Smooth muscle cell of the brain vasculature (primary cell): ENCODE data around the gene ANKDD1B.
"Not testable (repeated sequence)": the region's sequence is repeated elsewhere in the genome, so short reads cannot be mapped to it uniquely, and the experiment has no call there.

ENCODE experiments used
- DNase-seq: peaks from one replicate; pipeline ENCODE4 v3.0.0-alpha.2; 2012; ENCODE audit warnings: low read depth, low spot score

ANKDD1B gene

DNA sequence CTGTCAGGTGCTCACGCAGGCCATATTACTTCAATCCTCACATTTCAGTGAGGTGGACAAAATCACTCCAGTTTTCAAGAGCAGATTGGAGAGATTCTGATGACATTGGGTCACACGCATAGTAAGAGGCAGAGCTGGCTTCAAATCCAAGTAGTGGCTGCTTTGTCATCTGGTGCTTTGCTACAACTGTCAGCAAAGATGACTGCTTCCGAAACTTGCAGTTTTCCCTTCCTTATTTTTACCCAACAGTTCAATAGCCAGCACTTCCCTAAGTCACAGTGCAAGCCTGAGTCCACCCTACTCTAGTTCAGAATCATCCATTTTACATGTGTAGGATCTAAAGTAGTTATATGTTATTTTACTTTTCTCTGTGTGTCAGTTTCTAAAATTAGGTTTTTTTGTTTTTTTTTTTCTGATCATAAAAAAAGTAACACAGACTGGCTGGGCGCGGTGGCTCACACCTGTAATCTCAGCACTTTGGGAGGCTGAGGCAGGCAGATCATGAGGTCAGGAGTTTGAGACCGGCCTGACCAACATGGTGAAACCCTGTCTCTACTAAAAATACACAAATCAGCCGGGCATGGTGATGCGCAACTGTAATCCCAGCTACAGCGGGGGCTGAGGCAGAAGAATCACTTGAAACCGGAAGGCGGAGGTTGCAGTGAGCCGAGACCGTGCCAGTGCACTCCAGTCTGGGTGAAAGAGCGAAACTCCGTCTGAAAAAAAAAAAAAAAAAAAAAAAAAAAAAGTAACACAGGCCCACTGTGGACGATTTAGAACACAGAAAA lies 49.6 kb downstream of the ANKDD1B start:
- no peak for DNase-seq

DNA sequence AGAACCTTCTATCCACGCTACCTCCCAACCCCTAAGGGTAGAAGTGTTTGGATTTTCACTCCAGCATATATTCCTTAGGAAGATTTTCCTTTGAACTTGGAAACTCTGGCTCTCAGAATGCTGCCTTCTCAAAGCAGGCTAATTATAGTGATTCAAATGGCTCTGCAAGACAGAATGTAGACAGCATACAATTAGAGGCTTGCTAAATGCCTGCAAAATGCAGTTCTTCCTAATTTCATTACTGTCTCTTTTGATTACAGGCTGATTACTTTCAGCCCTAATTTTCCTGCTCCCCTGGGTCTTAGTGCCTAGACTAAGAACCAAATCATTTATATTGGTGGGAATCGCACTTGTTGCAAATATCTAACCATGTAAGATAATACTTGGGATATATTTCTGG lies 50.8 kb downstream of the ANKDD1B start:
- no peak for DNase-seq

- DNase-seq = no peak
These were observed 52.5 kb downstream of the ANKDD1B start for GRCh38 chr5:75663579-75664284.

DNA sequence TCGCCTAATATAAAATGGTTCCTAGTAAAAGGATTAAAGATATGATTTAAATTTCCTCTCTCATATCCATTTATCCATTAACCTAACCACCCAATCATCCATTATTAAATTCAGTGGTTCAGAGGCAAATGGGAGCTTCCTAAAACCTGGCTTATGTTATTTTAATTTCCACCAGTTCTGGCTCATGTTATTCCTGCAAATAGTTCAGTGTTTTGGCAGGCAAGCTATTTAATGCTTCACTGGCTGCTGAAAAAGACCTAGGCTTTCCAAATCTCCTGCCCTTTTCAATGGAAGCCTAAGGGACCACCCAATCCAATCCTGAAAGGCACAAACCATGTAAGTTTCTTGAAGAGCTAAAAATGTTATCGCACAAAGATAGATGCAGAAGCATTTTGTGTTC lies 53.7 kb downstream of the ANKDD1B start:
- DNase-seq = no peak

- DNase-seq = no peak
These were observed 55.5 kb downstream of the ANKDD1B start for GRCh38 chr5:75666801-75667200.

DNA sequence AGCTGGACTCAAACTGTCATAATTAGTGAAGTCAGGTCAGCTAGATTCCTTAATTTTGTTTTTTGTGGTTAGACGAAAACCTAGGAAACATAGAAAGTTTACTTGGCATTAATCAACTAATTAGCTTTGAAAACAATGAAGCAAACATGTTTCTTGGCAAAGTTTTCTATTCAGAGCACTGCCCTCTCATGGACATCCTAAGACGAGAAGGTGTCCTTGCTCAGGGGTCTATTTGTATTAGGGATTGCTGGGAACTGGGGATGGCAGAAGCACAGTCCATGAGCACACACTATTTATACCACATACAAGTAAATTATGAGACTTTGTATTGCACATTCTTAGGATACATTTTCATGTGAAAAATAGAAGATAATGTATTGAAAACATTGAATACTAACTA lies 56.3 kb downstream of the ANKDD1B start:
- no peak for DNase-seq

- DNase-seq = no peak
These were observed 57.2 kb downstream of the ANKDD1B start for GRCh38 chr5:75668445-75668844.

DNA sequence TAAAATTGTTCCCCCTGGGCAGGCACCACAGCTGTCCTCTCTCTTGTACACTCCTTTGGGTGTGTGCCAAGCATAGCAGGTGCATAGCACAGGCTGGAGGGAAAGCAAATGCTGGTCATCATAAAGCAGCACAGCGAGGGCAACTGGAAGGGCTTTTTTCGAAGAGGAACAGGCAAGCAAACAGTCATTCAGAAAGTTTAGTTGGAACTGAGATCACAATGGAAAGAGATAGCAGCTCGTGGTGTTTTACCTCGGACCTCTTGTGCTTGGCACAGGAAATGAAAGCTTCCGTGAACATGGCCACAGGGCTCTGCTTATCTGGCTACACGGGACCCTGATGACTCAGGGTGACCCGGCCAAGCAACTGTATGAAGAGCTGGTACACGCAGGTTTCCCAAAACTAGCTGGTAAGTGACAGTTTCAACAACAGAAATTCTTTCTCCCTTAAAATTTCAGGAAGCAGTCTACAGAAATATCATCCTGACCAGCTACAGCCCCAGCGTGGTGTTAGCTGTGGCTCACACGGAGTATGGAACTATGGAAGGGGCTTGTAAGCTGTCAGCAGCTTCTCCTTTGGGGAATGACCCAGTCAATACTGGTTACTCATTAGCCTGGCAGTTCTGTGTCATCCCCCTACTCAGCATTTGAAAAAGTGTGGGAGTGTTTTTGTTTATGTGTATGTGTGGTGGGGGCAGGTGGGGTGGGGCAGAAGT lies 57.9 kb downstream of the ANKDD1B start:
- no peak for DNase-seq

- DNase-seq = no peak
These were observed 59.3 kb downstream of the ANKDD1B start for GRCh38 chr5:75670577-75670976.

DNA sequence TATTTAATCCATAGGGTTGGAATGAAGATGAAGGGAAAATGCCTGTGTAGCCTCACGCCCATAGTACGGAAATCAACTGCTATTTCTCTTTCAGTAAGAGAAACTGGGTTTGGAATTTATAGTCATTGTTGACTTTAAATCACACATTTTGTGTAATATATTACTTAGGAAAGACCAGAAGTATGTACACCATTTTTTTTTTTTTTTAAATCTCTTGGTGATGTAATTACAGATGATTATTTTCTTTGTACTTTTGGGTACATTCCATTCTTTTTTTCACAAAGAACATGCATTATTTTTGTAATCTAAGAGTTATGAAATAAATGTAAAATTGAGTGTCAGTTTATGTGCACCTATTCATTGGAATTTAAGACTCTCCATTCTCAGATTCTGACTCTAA lies 60.3 kb downstream of the ANKDD1B start:
- no peak for DNase-seq

DNA sequence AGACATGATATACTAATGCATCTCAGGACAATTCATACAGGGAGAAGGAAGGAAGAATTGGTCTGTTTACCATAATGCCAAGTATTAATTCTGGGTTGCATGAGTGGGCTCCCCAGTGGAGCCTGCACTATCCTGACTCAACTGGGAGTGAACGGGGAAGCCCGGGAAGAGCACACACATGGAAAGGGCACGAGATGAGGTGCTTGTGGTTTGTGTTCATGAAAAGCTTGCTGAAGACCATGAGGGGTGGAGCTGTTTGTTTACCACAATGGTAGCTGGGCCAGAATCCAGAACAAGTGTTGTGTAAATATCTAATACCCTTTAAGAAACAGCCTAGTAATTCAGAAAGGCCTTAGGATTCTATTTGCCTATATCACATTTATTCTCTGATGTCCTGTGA lies 61.4 kb downstream of the ANKDD1B start:
- no peak for DNase-seq

- no peak for DNase-seq
These were observed 64.5 kb downstream of the ANKDD1B start for GRCh38 chr5:75675783-75676182.

DNA sequence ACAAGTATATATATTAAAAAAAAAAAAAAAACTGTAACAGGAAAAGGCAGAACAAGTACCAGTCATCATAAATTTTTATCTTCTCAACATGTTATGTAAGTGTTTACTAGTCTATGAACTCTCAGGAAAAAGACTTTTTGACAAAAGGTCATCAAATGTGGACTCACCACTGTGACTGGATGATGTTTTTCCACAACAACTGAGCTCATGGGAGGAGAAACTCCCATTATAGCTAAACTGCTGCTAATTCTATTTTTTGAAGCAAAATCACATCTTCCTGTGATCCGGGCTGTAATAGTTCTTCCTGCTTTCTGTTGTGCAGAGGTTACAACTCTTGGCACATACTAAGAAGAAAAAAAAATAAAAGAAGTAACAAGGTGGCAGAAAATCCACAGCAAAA lies 66.4 kb downstream of the ANKDD1B start:
- no peak for DNase-seq

- DNase-seq = no peak
These were observed 66.9 kb downstream of the ANKDD1B start for GRCh38 chr5:75678155-75678554.

- DNase-seq = peak; percentile 7
These were observed 70.0 kb downstream of the ANKDD1B start for GRCh38 chr5:75681125-75681830.

DNA sequence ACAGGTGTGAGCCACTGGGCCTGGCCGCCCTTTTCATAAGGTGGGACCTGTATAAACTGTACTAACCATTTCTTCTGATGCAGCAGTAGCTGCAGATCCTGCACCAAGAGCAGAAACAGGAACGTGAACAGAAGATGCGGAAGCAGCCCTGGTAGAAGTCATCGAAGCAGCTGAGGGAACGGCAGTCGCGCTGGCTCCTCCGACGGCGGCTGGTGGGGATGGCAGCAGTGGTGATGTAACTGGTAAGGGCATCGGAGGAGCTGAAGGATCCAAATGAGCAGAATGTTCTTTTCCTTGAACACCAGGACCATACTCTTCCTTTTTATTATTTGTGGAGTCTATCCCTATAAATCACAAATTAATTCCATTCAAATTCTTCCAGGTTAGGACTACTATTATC lies 73.9 kb downstream of the ANKDD1B start:
- no peak for DNase-seq

GRCh38 chr5:75686480-75686879 lies 75.2 kb downstream of the ANKDD1B start:
- DNase-seq = no peak

- no peak for DNase-seq
These were observed 79.4 kb downstream of the ANKDD1B start for GRCh38 chr5:75690669-75691068.

DNA sequence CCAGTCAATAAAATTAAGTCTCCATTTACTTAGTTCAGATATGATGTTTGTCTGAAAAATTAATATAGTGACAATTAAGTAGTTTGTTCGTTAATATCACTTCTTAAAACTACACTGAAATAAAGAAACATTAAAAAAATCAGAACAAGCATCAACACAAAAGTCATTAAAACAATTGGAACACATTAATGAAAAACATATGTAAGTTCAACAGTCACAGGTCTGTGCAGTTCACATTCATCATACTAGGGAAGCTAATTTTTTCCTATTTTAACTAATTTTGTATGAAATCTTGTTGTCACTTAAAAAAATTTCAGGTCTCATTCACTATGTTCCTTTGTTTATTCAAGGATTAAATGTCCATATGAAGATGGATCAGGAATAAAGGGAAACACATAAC lies 83.5 kb downstream of the ANKDD1B start:
- no peak for DNase-seq

GRCh38 chr5:75695472-75696351 lies 84.5 kb downstream of the ANKDD1B start:
- not testable (repeated sequence) for DNase-seq

DNA sequence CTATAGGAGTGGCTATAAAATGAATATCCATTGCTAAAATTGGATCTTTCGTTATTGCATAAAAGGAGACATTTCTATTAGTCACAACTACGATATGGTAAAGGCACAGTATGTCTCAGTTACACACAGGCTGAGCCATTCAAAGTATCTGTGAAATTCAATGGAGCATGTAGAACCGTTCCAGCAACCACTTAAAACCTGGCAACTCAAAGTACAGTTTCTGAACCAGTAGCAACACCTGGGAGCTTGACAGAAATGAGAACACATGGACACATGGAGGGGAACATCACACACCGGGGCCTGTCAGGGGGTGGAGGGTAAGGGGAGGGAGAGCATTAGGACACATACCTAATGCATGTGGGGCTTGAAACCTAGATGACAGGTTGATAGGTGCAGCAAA lies 90.6 kb downstream of the ANKDD1B start:
- DNase-seq = no peak
